ENCODE results near the gene IL4.

The IL4 gene

GRCh38 chr5:132637241-132637640 is 36.5 kb upstream of the IL4 start:
- no peak for DNase-seq (ENCODE audit: extremely low read depth, insufficient read length)
- H3K36me3 ChIP-seq (ENCODE audit: control insufficient read depth, insufficient read depth, low read length): peaks cover 3% of the 10 kb centered on the region
- no peak for TF ChIP-seq CTCF (IDR thresholded peaks at IDR 0.05; ENCODE audit: insufficient read depth, low read length, poor library complexity, severe bottlenecking)
- H3K4me3 ChIP-seq (replicated peaks; ENCODE audit: low read depth, low read length): no peak overlapping the region
- H3K27me3 ChIP-seq (replicated peaks; ENCODE audit: control insufficient read depth, insufficient read depth, low read length): no peaks in the 10 kb centered on the region

GRCh38 chr5:132639706-132640130 is 34.1 kb upstream of the IL4 start:
- Histone ChIP-seq H3K27me3 (replicated peaks; ENCODE audit: control insufficient read depth, insufficient read depth, low read length) (no peaks in the 10 kb centered on the region), H3K4me3 (replicated peaks; ENCODE audit: low read depth, low read length) (no peak overlapping the region), H3K36me3 (ENCODE audit: control insufficient read depth, insufficient read depth, low read length) (peaks cover 9% of the 10 kb centered on the region)
- no peak for TF ChIP-seq CTCF (IDR thresholded peaks at IDR 0.05; ENCODE audit: insufficient read depth, low read length, poor library complexity, severe bottlenecking)
- peak; percentile 56 for DNase-seq (ENCODE audit: extremely low read depth, insufficient read length)

GRCh38 chr5:132640613-132641012 is 33.2 kb upstream of the IL4 start:
- H3K36me3 ChIP-seq (ENCODE audit: control insufficient read depth, insufficient read depth, low read length): peaks cover 9% of the 10 kb centered on the region
- no peak overlapping the region for H3K4me3 ChIP-seq (replicated peaks; ENCODE audit: low read depth, low read length)
- no peak for DNase-seq (ENCODE audit: extremely low read depth, insufficient read length)
- no peaks in the 10 kb centered on the region for H3K27me3 ChIP-seq (replicated peaks; ENCODE audit: control insufficient read depth, insufficient read depth, low read length)
- TF ChIP-seq CTCF (IDR thresholded peaks at IDR 0.05; ENCODE audit: insufficient read depth, low read length, poor library complexity, severe bottlenecking): no peak

GRCh38 chr5:132641241-132641723 is 32.5 kb upstream of the IL4 start:
- DNase-seq (ENCODE audit: extremely low read depth, insufficient read length): peak; percentile 37
- H3K4me3 ChIP-seq (replicated peaks; ENCODE audit: low read depth, low read length): no peak overlapping the region
- no peak for TF ChIP-seq CTCF (IDR thresholded peaks at IDR 0.05; ENCODE audit: insufficient read depth, low read length, poor library complexity, severe bottlenecking)
- no peaks in the 10 kb centered on the region for H3K27me3 ChIP-seq (replicated peaks; ENCODE audit: control insufficient read depth, insufficient read depth, low read length)
- peaks cover 9% of the 10 kb centered on the region for H3K36me3 ChIP-seq (ENCODE audit: control insufficient read depth, insufficient read depth, low read length)

- Histone ChIP-seq H3K4me3 (replicated peaks; ENCODE audit: low read depth, low read length) (no peak overlapping the region), H3K27me3 (replicated peaks; ENCODE audit: control insufficient read depth, insufficient read depth, low read length) (no peaks in the 10 kb centered on the region), H3K36me3 (ENCODE audit: control insufficient read depth, insufficient read depth, low read length) (peaks cover 9% of the 10 kb centered on the region)
- no peak for TF ChIP-seq CTCF (IDR thresholded peaks at IDR 0.05; ENCODE audit: insufficient read depth, low read length, poor library complexity, severe bottlenecking)
- DNase-seq (ENCODE audit: extremely low read depth, insufficient read length): no peak
Observed at GRCh38 chr5:132641841-132642240, 31.9 kb upstream of the IL4 start.

- DNase-seq (ENCODE audit: extremely low read depth, insufficient read length): no peak
- Histone ChIP-seq H3K36me3 (ENCODE audit: control insufficient read depth, insufficient read depth, low read length) (peaks cover 6% of the 10 kb centered on the region), H3K27me3 (replicated peaks; ENCODE audit: control insufficient read depth, insufficient read depth, low read length) (no peaks in the 10 kb centered on the region), H3K4me3 (replicated peaks; ENCODE audit: low read depth, low read length) (no peak overlapping the region)
- no peak for TF ChIP-seq CTCF (IDR thresholded peaks at IDR 0.05; ENCODE audit: insufficient read depth, low read length, poor library complexity, severe bottlenecking)
Observed at GRCh38 chr5:132644177-132644576, 29.6 kb upstream of the IL4 start.
